ENCODE data around the gene PNMT.

DNA sequence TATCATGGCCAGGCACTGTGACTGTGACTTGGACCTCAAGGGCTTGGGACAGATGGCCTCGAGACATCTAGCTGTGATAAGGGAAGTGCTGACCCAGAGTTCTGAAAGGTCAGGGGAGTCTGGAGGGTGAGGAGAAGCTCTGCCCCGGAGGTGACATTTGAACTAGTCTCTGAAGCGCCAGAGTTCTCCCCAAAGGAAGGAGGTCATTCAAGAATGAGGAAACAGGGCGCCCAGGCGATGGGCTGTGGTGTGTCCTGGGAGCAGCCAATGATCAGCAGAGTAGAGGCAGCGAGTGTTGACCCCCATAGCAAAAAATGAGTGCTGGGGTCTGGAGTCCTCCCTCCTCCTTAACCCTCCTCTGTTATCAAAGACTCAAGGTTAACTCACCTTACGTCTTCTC lies 26.4 kb upstream of the PNMT start:
- TF ChIP-seq, protein P1, sequence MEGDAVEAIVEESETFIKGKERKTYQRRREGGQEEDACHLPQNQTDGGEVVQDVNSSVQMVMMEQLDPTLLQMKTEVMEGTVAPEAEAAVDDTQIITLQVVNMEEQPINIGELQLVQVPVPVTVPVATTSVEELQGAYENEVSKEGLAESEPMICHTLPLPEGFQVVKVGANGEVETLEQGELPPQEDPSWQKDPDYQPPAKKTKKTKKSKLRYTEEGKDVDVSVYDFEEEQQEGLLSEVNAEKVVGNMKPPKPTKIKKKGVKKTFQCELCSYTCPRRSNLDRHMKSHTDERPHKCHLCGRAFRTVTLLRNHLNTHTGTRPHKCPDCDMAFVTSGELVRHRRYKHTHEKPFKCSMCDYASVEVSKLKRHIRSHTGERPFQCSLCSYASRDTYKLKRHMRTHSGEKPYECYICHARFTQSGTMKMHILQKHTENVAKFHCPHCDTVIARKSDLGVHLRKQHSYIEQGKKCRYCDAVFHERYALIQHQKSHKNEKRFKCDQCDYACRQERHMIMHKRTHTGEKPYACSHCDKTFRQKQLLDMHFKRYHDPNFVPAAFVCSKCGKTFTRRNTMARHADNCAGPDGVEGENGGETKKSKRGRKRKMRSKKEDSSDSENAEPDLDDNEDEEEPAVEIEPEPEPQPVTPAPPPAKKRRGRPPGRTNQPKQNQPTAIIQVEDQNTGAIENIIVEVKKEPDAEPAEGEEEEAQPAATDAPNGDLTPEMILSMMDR (IDR thresholded peaks at IDR 0.05), result no peak
- TF ChIP-seq POLR2A (IDR thresholded peaks at IDR 0.05), result no peak
- TF ChIP-seq EP300 (IDR thresholded peaks at IDR 0.05), result no peak

Measured in stomach (tissue), 4 donors.